ENCODE data around the gene MARCHF10. TPM values are rescaled to one million over a fixed set of nuclear protein-coding genes. Genes with fewer than 3 reads are reported as not detected.

Gene MARCHF10
- total RNA-seq, 1 experiment from 2014 or later, result not detected

DNA sequence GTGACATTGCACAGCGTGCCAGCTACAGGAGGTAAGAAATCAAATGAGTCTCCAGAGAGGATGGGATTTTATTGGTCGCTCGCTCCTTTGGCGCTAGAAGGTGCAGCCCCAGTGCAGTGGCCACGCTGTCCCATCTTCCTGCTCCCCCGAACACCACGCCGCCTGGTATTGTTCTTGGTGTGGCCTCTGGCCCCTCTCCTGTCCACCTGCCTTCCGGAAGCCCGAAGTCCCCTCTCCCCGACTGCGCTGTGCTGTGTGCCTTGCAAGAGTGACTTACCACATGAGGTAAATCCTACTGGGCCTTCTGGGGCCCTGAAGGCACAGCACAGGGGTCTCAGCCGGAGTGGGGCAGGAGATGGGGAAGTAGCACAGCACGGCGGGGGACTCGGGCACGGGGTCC lies 58.2 kb downstream of the MARCHF10 start:
- Histone ChIP-seq H2AFZ (ENCODE audit: low read length) (no peak overlapping the region), H3K4me1 (ENCODE audit: insufficient read depth, low read length) (peaks cover 11% of the 10 kb centered on the region), H3K9me2 (replicated peaks; ENCODE audit: low read length) (no peaks in the 10 kb centered on the region), H4K20me1 (ENCODE audit: low read length) (no peaks in the 10 kb centered on the region), H3K79me2 (ENCODE audit: low read length) (no peaks in the 10 kb centered on the region), H3K9ac (ENCODE audit: low read length) (no peak overlapping the region), H3F3A (ENCODE audit: low read length, unreplicated experiment) (no peaks in the 10 kb centered on the region), H3K36me3 (ENCODE audit: low read depth, low read length) (no peaks in the 10 kb centered on the region), H3K27me3 (ENCODE audit: low read length) (no peaks in the 10 kb centered on the region), H3K4me2 (ENCODE audit: low read length) (no peak overlapping the region), H3K9me3 (ENCODE audit: low read length) (no peaks in the 10 kb centered on the region), H3K4me3 (ENCODE audit: low read length) (no peak overlapping the region), H3K27ac (ENCODE audit: low read length) (no peak overlapping the region)
- intact Hi-C loops (cut with micrococcal nuclease), result no loop called here
- BruUV-seq (replicated peaks), result no TSS peak
- TF ChIP-seq EZH2 (IDR thresholded peaks at IDR 0.05; ENCODE audit: low read length, unreplicated experiment) (no peak), EZH2phosphoT487 (IDR thresholded peaks at IDR 0.05; ENCODE audit: borderline replicate concordance, low read length) (no peak), CTCF (conservative IDR thresholded peaks at IDR 0.05; ENCODE audit: low read depth, low read length) (no peak)
- CTCF ChIA-PET, result no interaction called here
- POLR2A ChIA-PET (ENCODE audit: unreplicated experiment), result no interaction called here
- ATAC-seq (no peak), DNase-seq (no peak)

- ATAC-seq (no peak), DNase-seq (no peak)
- Histone ChIP-seq H3K27ac (ENCODE audit: low read length) (no peak overlapping the region), H3K4me1 (ENCODE audit: insufficient read depth, low read length) (peaks cover 11% of the 10 kb centered on the region), H3K9ac (ENCODE audit: low read length) (no peak overlapping the region), H3F3A (ENCODE audit: low read length, unreplicated experiment) (no peaks in the 10 kb centered on the region), H3K36me3 (ENCODE audit: low read depth, low read length) (no peaks in the 10 kb centered on the region), H3K79me2 (ENCODE audit: low read length) (no peaks in the 10 kb centered on the region), H3K9me2 (replicated peaks; ENCODE audit: low read length) (no peaks in the 10 kb centered on the region), H3K27me3 (ENCODE audit: low read length) (no peaks in the 10 kb centered on the region), H4K20me1 (ENCODE audit: low read length) (no peaks in the 10 kb centered on the region), H3K4me2 (ENCODE audit: low read length) (no peak overlapping the region), H2AFZ (ENCODE audit: low read length) (no peak overlapping the region), H3K9me3 (ENCODE audit: low read length) (no peaks in the 10 kb centered on the region), H3K4me3 (ENCODE audit: low read length) (no peak overlapping the region)
- CTCF ChIA-PET, result no interaction called here
- TF ChIP-seq EZH2 (IDR thresholded peaks at IDR 0.05; ENCODE audit: low read length, unreplicated experiment), result no peak
- no peak for TF ChIP-seq EZH2phosphoT487 (IDR thresholded peaks at IDR 0.05; ENCODE audit: borderline replicate concordance, low read length)
- TF ChIP-seq CTCF (conservative IDR thresholded peaks at IDR 0.05; ENCODE audit: low read depth, low read length), result no peak
- intact Hi-C loops (cut with micrococcal nuclease), result no loop called here
- BruUV-seq (replicated peaks), result no TSS peak
- POLR2A ChIA-PET (ENCODE audit: unreplicated experiment), result no interaction called here
Measured at GRCh38 chr17:62746941-62747340, 61.2 kb downstream of the MARCHF10 start.

GRCh38 chr17:62745806-62746205 lies 62.3 kb downstream of the MARCHF10 start:
- ChIA-PET POLR2A (ENCODE audit: unreplicated experiment) (no interaction called here), CTCF (no interaction called here)
- DNase-seq, result no peak
- Histone ChIP-seq H3K9me2 (replicated peaks; ENCODE audit: low read length) (no peaks in the 10 kb centered on the region), H3F3A (ENCODE audit: low read length, unreplicated experiment) (no peaks in the 10 kb centered on the region), H3K4me1 (ENCODE audit: insufficient read depth, low read length) (peaks cover 4% of the 10 kb centered on the region), H3K27ac (ENCODE audit: low read length) (no peak overlapping the region), H3K4me3 (ENCODE audit: low read length) (no peak overlapping the region), H3K9ac (ENCODE audit: low read length) (no peak overlapping the region), H3K9me3 (ENCODE audit: low read length) (no peaks in the 10 kb centered on the region), H3K79me2 (ENCODE audit: low read length) (no peaks in the 10 kb centered on the region), H4K20me1 (ENCODE audit: low read length) (no peaks in the 10 kb centered on the region), H3K27me3 (ENCODE audit: low read length) (no peaks in the 10 kb centered on the region), H3K4me2 (ENCODE audit: low read length) (no peak overlapping the region), H3K36me3 (ENCODE audit: low read depth, low read length) (no peaks in the 10 kb centered on the region), H2AFZ (ENCODE audit: low read length) (no peak overlapping the region)
- BruUV-seq (replicated peaks), result no TSS peak
- ATAC-seq, result no peak
- TF ChIP-seq CTCF (conservative IDR thresholded peaks at IDR 0.05; ENCODE audit: low read depth, low read length) (no peak), EZH2phosphoT487 (IDR thresholded peaks at IDR 0.05; ENCODE audit: borderline replicate concordance, low read length) (no peak), EZH2 (IDR thresholded peaks at IDR 0.05; ENCODE audit: low read length, unreplicated experiment) (no peak)
- intact Hi-C loops (cut with micrococcal nuclease), result no loop called here

All from PC-3 (cell line).